Naive thymus-derived CD4-positive, alpha-beta T cell (primary cell): Measurements from ENCODE around the gene TELO2. TPM values are rescaled to one million over a fixed set of nuclear protein-coding genes. Genes with fewer than 3 reads are reported as not detected.

Experiments used
- ATAC-seq: fragments of 150-1000 bp; cut with Tn5 transposase; 2 replicates; pipeline ENCODE4 v1.10.0; 2021; ENCODE audit warnings: mild to moderate bottlenecking, moderate library complexity
- CTCF ChIA-PET: fragments of 350-600 bp; sonication (Branson Sonifier 250); formaldehyde crosslinking; loops from one replicate; lab custom pipeline; 2021; ENCODE audit warnings: antibody characterized with exemption; lab: Charles Lee
- POLR2A ChIA-PET: fragments of 350-600 bp; sonication (Branson Sonifier 250); formaldehyde crosslinking; loops from one replicate; lab custom pipeline; 2021; ENCODE audit warnings: antibody characterized with exemption, inconsistent platforms; lab: Charles Lee
- DNase-seq, 9 donors: peaks; one replicate each; pipeline versions ENCODE4 v3.0.0 to v3.0.0-alpha.2; 2020 to 2022; ENCODE audit warnings: mixed read lengths in 1 of 9
- H3K27ac ChIP-seq: one replicate; pipeline ENCODE4 v1.7.0; 2013; ENCODE audit warnings: mild to moderate bottlenecking, low read depth, low read length, moderate library complexity
- H3K27me3 ChIP-seq, 2 donors: one replicate each; pipeline ENCODE4 v1.7.0; 2013; ENCODE audit warnings: low read length in 2 of 2, mild to moderate bottlenecking in 2 of 2, moderate library complexity in 2 of 2; ENCODE audit not compliant: control insufficient read depth in 2 of 2, insufficient read depth in 2 of 2
- H3K36me3 ChIP-seq, 3 experiments: 1 replicate in 2 of 3; 2 replicates in 1 of 3; pipeline ENCODE4 v1.7.0; 2013; ENCODE audit warnings: low read length in 3 of 3, mild to moderate bottlenecking in 3 of 3, moderate library complexity in 1 of 3; ENCODE audit not compliant: insufficient read depth in 3 of 3, control insufficient read depth in 2 of 3
- H3K4me1 ChIP-seq, 2 donors: one replicate each; pipeline ENCODE4 v1.7.0; 2013; ENCODE audit warnings: low read length in 2 of 2, mild to moderate bottlenecking in 2 of 2, moderate library complexity in 1 of 2; ENCODE audit not compliant: control insufficient read depth in 2 of 2, insufficient read depth in 2 of 2
- H3K4me3 ChIP-seq: 2 replicates; pipeline ENCODE4 v1.7.0; 2013; ENCODE audit warnings: mild to moderate bottlenecking, low read length
- H3K9me3 ChIP-seq, 3 experiments: 1 replicate in 2 of 3; 2 replicates in 1 of 3; pipeline ENCODE4 v1.7.0; 2013; ENCODE audit warnings: low read length in 3 of 3; ENCODE audit not compliant: control insufficient read depth in 2 of 3
- H3K27ac Mint-ChIP-seq, 9 donors: one replicate each; pipeline ENCODE4 v1.8.0; 2020 to 2022; ENCODE audit warnings: mixed read lengths in 9 of 9, mild to moderate bottlenecking in 8 of 9, moderate library complexity in 5 of 9, inconsistent platforms in 2 of 9
- H3K27me3 Mint-ChIP-seq, 5 donors: one replicate each; pipeline ENCODE4 v1.8.0; 2021 to 2022; ENCODE audit warnings: mixed read lengths in 5 of 5, mild to moderate bottlenecking in 1 of 5
- H3K36me3 Mint-ChIP-seq, 5 donors: one replicate each; pipeline ENCODE4 v1.8.0; 2020 to 2022; ENCODE audit warnings: mixed read lengths in 5 of 5, mild to moderate bottlenecking in 3 of 5, inconsistent platforms in 1 of 5
- H3K4me1 Mint-ChIP-seq, 7 donors: one replicate each; pipeline ENCODE4 v1.8.0; 2020 to 2022; ENCODE audit warnings: mixed read lengths in 7 of 7, mild to moderate bottlenecking in 3 of 7, inconsistent platforms in 1 of 7
- H3K4me3 Mint-ChIP-seq, 10 donors: one replicate each; pipeline ENCODE4 v1.8.0; 2020 to 2022; ENCODE audit warnings: mild to moderate bottlenecking in 10 of 10, mixed read lengths in 10 of 10, moderate library complexity in 6 of 10, inconsistent platforms in 2 of 10
- H3K9me3 Mint-ChIP-seq, 11 donors: one replicate each; pipeline ENCODE4 v1.8.0; 2020 to 2022; ENCODE audit warnings: mixed read lengths in 11 of 11, mild to moderate bottlenecking in 4 of 11, inconsistent platforms in 1 of 11, moderate library complexity in 1 of 11
- intact Hi-C, 2 donors: fragments of 100-400 bp; cut with micrococcal nuclease; formaldehyde crosslinking; loops; one replicate each; pipeline ENCODE4 v1.15.1; 2023
- polyA plus RNA-seq, 2 donors: library from polyadenylated mRNA; unstranded; fragments of 300-500 nt; fragmentation: Illumina TruSeq; gene quantifications; one replicate each; pipeline ENCODE4 v1.2.3, GENCODE V29; 2021
- total RNA-seq, 6 experiments: library from RNA in 5 of 6; stranded (reverse) in 5 of 6; gene quantifications; 1 replicate in 5 of 6; 2 replicates in 1 of 6; pipeline ENCODE4 v1.2.3 and lab custom pipeline; 2021 to 2026

Gene TELO2
- total and polyA plus RNA-seq, 7 experiments from 2014 or later: 10.5 to 58.9 (median 50.2) TPM

DNA sequence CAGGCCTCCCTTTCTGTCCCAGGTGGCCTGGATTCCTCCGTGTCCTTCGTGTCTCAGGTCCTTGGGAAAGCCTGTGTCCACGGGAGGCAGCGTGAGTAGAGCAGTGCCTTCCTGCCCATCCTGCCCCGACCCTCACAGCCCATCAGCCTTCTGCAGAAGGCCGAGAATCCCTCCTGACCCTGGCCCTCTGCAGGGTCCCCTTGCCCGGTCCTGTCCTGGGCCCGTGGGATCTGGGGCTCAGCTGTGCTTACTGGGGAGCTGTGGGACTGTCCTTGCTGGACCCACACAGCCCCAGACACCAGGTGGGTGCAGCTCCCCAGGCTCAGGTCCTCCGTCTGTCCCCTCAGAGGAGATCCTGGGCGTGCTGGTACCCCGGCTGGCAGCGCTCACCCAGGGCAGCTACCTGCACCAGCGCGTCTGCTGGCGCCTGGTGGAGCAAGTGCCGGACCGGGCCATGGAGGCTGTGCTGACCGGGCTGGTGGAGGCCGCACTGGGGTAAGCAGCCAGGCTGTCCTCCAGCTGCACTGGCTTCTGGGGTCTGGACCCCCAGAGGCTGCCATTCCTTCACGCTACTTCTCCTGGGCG is 3.9 kb downstream of the TELO2 start:
- no peak overlapping the region for H3K27ac ChIP-seq
- ATAC-seq (no peak), DNase-seq (no peak)
- ChIA-PET POLR2A (no interaction called here), CTCF (no interaction called here)
- peaks cover 0 to 1% (median 0%) of the 10 kb centered on the region in 11 donors for H3K9me3 Mint-ChIP-seq
- H3K27me3 Mint-ChIP-seq: no peaks in the 10 kb centered on the region
- H3K4me3 ChIP-seq: no peak overlapping the region
- H3K4me1 Mint-ChIP-seq: peaks cover 8 to 19% (median 10%) of the 10 kb centered on the region in 7 donors
- H3K36me3 ChIP-seq: peaks cover 0 to 81% (median 0%) of the 10 kb centered on the region in 3 experiments
- no peak overlapping the region for H3K27ac Mint-ChIP-seq
- peaks cover 12 to 15% of the 10 kb centered on the region in 2 donors for H3K4me1 ChIP-seq
- no peaks in the 10 kb centered on the region for H3K9me3 ChIP-seq
- peak overlapping the region in 4 of 10 donors; percentile 9 to 72 (median 30) for H3K4me3 Mint-ChIP-seq
- intact Hi-C loops: loop anchor here in 1 of 2 donors (10.0 kb wide), 2 partner anchors 208 to 658 kb away; partner anchors contain the start of genes MAPK8IP3 and TRAF7
- H3K36me3 Mint-ChIP-seq: peaks cover 0 to 11% (median 0%) of the 10 kb centered on the region in 5 donors
- H3K27me3 ChIP-seq: no peaks in the 10 kb centered on the region

DNA sequence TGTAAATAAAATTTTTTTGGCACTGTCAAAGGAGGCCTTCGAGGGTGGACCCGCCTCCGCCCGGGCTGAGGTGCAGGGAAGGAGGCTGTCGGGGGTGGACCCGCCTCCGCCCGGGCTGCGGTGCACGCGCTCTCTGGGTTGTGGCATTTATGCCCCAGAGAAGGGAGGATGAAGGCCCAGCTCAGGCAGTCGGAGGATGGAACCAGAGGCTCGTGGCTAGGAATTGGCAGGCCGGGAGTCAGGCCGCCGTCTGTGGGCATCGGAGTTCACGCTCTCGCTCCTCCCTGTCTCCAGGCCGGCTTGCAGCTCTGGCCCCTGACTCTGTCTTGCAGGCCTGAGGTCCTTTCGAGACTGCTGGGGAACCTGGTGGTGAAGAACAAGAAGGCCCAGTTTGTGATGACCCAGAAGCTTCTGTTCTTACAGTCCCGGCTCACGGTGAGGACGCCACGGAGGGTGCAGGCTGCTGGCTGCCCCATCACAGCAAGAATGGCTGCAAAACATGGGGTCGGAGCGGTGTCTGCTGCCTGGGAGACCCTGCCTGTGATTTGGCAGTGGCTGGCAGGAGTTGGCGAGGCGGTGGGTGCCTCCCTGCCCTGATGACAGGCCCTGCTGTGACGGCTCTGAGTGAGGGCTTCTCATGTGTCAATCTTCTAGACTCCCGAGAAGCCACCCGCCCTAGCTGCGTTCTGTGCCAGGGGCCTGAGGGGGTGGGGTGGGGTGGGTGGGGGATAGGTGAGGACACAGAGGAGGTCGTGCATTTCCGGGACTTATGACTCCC is 5.9 kb downstream of the TELO2 start:
- POLR2A ChIA-PET: interaction anchor here (0.5 to 0.6 kb wide), 2 partner anchors 36 to 65 kb away, joined by 3 to 6 read pairs; no protein-coding TSS in a partner anchor
- Histone ChIP-seq H3K4me1 (peaks cover 1 to 4% of the 10 kb centered on the region in 2 donors), H3K27ac (no peak overlapping the region), H3K27me3 (no peaks in the 10 kb centered on the region), H3K4me3 (no peak overlapping the region), H3K9me3 (no peaks in the 10 kb centered on the region), H3K36me3 (peaks cover 0 to 92% (median 4%) of the 10 kb centered on the region in 3 experiments)
- DNase-seq (no peak), ATAC-seq (no peak)
- Mint-ChIP-seq H3K9me3 (no peaks in the 10 kb centered on the region), H3K36me3 (peaks cover 0 to 21% (median 0%) of the 10 kb centered on the region in 5 donors), H3K27me3 (no peaks in the 10 kb centered on the region), H3K27ac (no peak overlapping the region), H3K4me3 (no peak overlapping the region), H3K4me1 (peaks cover 0 to 5% (median 0%) of the 10 kb centered on the region in 7 donors)
- intact Hi-C loops: loop anchor here in 1 of 2 donors (10.0 kb wide), 2 partner anchors 206 to 656 kb away; partner anchors contain the start of genes MAPK8IP3 and TRAF7
- CTCF ChIA-PET: no interaction called here

DNA sequence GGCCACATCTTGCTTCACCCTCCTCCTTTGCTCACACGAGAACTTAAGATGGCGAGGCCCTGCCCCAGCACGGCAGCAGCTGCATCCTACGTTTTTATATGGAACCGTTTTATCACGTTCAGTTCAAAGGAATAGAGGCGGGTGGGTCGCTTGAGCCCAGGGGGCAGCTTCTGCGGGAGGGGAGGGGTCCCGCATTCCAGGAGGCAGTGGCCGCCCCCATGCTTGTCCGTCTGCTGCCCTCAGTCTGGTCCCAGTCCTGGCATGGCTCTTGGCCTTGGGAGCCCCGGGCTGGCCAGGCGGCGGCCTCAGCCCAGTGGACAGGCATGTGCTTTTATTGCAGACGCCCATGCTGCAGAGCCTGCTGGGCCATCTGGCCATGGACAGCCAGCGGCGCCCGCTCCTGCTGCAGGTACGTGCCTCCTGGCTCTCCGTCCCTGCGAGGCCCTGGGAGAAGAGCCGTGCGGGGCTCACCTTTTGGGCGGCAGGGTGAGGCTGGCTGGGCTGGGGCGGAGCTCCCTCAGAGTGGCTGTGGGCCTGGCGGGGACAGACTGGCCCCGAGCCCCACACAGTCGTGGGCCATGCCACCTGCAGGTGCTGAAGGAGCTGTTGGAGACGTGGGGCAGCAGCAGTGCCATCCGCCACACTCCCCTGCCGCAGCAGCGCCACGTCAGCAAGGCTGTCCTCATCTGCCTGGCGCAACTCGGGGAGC is 6.8 kb downstream of the TELO2 start:
- no peaks in the 10 kb centered on the region for H3K4me1 Mint-ChIP-seq

DNA sequence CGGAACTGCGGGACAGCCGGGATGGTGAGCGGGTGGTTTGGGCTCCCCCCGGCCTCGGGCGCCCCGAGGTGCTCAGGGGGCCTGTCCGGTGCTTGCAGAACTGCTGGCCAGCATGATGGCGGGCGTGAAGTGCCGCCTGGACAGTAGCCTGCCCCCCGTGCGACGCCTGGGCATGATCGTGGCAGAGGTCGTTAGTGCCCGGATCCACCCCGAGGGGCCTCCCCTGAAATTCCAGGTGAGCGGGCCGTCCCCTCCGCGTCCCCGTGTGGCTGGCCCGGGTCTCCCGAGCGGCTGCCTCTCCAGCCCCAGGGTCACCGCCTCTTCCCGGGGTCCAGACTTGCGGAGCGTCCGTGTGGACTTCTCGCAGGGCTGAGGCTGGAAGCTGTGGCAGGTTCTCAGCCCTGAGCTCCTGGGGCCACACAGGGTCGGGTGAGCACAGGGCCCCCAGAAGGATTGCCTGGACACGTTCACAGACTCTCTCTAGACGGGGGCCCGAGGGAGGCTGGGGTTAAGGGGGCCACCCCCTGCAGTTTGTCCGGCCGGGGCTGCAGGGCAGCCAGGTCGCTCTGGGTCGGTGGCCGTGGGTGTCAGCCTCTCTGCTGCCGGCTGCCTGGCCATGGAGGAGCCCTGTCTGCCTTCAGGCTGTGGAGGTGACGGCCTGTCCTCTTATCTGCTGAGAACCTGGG is 7.4 kb downstream of the TELO2 start:
- H3K27me3 Mint-ChIP-seq: no peaks in the 10 kb centered on the region

More for the DNA sequence above, 6.8 kb downstream of the TELO2 start:
- ChIA-PET CTCF (no interaction called here), POLR2A (no interaction called here)
- no peak overlapping the region for H3K4me3 Mint-ChIP-seq
- H3K27me3 ChIP-seq: no peaks in the 10 kb centered on the region
- H3K36me3 ChIP-seq: peaks cover 0 to 85% (median 4%) of the 10 kb centered on the region in 3 experiments
- intact Hi-C loops: loop anchor here in 1 of 2 donors (10.0 kb wide), 2 partner anchors 205 to 655 kb away; partner anchors contain the start of genes MAPK8IP3 and TRAF7
- no peak overlapping the region for H3K27ac ChIP-seq
- H3K27ac Mint-ChIP-seq: no peak overlapping the region
- H3K4me3 ChIP-seq: no peak overlapping the region
- no peaks in the 10 kb centered on the region for H3K9me3 ChIP-seq
- ATAC-seq: no peak
- no peaks in the 10 kb centered on the region for H3K4me1 ChIP-seq
- DNase-seq: no peak
- H3K36me3 Mint-ChIP-seq: peaks cover 0 to 21% (median 0%) of the 10 kb centered on the region in 5 donors
- no peaks in the 10 kb centered on the region for H3K27me3 Mint-ChIP-seq
- H3K9me3 Mint-ChIP-seq: no peaks in the 10 kb centered on the region

DNA sequence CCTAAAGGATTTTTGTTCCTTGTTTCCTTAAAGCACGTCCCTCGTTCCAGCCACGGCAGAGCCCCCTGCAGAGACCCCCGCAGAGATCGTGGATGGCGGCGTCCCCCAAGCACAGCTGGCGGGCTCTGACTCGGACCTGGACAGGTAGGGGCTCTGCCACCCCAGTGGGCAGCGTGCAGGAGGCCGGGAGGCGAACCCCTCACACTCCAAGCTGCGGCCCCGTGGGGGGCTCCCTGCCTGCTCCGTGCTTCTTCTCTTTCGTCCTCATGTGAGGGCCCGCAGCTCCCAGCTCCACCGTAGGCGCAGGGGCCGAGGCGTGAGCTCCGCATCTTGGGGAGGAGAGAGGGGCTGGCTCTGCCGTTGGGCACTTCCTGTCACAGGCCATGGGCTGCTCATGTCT is 8.5 kb downstream of the TELO2 start:
- Mint-ChIP-seq H3K4me1 (no peaks in the 10 kb centered on the region), H3K9me3 (no peaks in the 10 kb centered on the region), H3K4me3 (no peak overlapping the region), H3K27ac (no peak overlapping the region), H3K36me3 (peaks cover 0 to 21% (median 0%) of the 10 kb centered on the region in 5 donors), H3K27me3 (no peaks in the 10 kb centered on the region)
- Histone ChIP-seq H3K27me3 (no peaks in the 10 kb centered on the region), H3K4me3 (no peak overlapping the region), H3K36me3 (peaks cover 0 to 77% (median 4%) of the 10 kb centered on the region in 3 experiments), H3K4me1 (no peaks in the 10 kb centered on the region), H3K27ac (no peak overlapping the region), H3K9me3 (no peaks in the 10 kb centered on the region)
- ATAC-seq: no peak
- intact Hi-C loops: no loop called here
- no peak for DNase-seq
- ChIA-PET CTCF (no interaction called here), POLR2A (interaction anchor here (1.6 kb wide), 1 partner anchor 8 kb away, joined by 5 read pairs; the partner anchor contains the start of gene TELO2)

More for the DNA sequence above, 7.4 kb downstream of the TELO2 start:
- no peaks in the 10 kb centered on the region for H3K4me1 ChIP-seq
- no peak overlapping the region for H3K27ac Mint-ChIP-seq
- no peaks in the 10 kb centered on the region for H3K9me3 Mint-ChIP-seq
- H3K36me3 Mint-ChIP-seq: peaks cover 0 to 21% (median 0%) of the 10 kb centered on the region in 5 donors
- ATAC-seq (no peak), DNase-seq (no peak)
- intact Hi-C loops: no loop called here
- H3K4me3 Mint-ChIP-seq: no peak overlapping the region
- H3K27me3 ChIP-seq: no peaks in the 10 kb centered on the region
- POLR2A ChIA-PET: no interaction called here
- H3K27ac ChIP-seq: no peak overlapping the region
- H3K9me3 ChIP-seq: no peaks in the 10 kb centered on the region
- CTCF ChIA-PET: no interaction called here
- peaks cover 0 to 79% (median 4%) of the 10 kb centered on the region in 3 experiments for H3K36me3 ChIP-seq
- no peak overlapping the region for H3K4me3 ChIP-seq
- no peaks in the 10 kb centered on the region for H3K4me1 Mint-ChIP-seq
